Measurements from ENCODE around the gene RAB1B.

Gene RAB1B

DNA sequence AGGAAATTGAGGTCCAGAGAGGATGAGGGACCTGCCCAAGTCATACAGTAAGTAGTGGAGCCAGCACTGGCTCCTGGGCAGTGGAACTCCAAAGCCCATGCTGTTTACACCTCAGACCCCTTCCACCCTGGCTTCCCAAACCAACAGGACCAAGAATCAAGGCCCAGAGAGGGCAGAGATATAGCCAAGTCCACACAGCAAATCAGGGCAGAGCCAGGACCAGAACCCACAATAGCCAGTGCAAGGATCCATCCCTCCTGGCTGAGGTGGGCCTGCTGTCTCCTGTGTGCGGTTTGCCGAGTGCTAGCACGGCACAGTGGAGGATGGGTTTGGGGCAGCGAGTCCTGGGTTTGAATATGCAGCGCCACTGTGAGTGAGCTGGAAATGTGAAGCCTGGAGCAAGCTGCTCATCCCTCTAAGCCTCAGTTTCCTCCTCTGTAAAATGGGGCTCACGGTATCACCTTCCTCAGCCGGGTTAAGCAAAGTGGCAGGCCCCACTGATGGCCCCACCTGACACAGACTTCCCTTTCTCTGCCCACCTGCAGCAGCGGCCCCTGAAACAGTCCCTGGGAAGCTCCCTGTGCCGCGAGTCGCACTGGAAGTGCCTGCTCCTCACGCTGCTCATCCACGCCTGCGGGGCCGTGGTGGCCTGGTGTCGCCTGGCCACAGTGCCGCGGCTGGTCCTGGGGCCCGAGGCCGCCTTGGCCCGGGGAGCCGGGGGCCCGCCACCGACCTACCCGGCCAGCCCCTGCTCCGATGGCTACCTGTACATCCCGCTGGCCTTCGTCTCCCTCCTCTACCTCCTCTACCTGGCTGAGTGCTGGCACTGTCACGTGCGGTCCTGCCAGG, 25.6 kb downstream of the RAB1B start:
- ATAC-seq = no peak
- TF ChIP-seq ZFP3 (CRISPR knock-in tag; IDR thresholded peaks at IDR 0.05) = no peak
- no peak for TF ChIP-seq ARNTL (CRISPR knock-in tag; IDR thresholded peaks at IDR 0.05; ENCODE audit: borderline replicate concordance, low read depth)
- TF ChIP-seq OSR1 (CRISPR knock-in tag; IDR thresholded peaks at IDR 0.05) = no peak
- TF ChIP-seq ZFP30 (CRISPR knock-in tag; IDR thresholded peaks at IDR 0.05) = no peak
- TF ChIP-seq PPARA (CRISPR knock-in tag; IDR thresholded peaks at IDR 0.05; ENCODE audit: borderline replicate concordance) = no peak
- no peak for TF ChIP-seq ZNF565 (CRISPR knock-in tag; conservative IDR thresholded peaks at IDR 0.05; ENCODE audit: low read depth)
- TF ChIP-seq, protein P1, sequence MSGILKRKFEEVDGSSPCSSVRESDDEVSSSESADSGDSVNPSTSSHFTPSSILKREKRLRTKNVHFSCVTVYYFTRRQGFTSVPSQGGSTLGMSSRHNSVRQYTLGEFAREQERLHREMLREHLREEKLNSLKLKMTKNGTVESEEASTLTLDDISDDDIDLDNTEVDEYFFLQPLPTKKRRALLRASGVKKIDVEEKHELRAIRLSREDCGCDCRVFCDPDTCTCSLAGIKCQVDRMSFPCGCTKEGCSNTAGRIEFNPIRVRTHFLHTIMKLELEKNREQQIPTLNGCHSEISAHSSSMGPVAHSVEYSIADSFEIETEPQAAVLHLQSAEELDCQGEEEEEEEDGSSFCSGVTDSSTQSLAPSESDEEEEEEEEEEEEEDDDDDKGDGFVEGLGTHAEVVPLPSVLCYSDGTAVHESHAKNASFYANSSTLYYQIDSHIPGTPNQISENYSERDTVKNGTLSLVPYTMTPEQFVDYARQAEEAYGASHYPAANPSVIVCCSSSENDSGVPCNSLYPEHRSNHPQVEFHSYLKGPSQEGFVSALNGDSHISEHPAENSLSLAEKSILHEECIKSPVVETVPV (CRISPR knock-in tag; IDR thresholded peaks at IDR 0.05) = no peak
- no peak for TF ChIP-seq ISL1 (CRISPR knock-in tag; IDR thresholded peaks at IDR 0.05)
- TF ChIP-seq, protein P2, sequence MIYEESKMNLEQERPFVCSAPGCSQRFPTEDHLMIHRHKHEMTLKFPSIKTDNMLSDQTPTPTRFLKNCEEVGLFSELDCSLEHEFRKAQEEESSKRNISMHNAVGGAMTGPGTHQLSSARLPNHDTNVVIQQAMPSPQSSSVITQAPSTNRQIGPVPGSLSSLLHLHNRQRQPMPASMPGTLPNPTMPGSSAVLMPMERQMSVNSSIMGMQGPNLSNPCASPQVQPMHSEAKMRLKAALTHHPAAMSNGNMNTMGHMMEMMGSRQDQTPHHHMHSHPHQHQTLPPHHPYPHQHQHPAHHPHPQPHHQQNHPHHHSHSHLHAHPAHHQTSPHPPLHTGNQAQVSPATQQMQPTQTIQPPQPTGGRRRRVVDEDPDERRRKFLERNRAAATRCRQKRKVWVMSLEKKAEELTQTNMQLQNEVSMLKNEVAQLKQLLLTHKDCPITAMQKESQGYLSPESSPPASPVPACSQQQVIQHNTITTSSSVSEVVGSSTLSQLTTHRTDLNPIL (CRISPR knock-in tag; IDR thresholded peaks at IDR 0.05; ENCODE audit: low read depth) = no peak

DNA sequence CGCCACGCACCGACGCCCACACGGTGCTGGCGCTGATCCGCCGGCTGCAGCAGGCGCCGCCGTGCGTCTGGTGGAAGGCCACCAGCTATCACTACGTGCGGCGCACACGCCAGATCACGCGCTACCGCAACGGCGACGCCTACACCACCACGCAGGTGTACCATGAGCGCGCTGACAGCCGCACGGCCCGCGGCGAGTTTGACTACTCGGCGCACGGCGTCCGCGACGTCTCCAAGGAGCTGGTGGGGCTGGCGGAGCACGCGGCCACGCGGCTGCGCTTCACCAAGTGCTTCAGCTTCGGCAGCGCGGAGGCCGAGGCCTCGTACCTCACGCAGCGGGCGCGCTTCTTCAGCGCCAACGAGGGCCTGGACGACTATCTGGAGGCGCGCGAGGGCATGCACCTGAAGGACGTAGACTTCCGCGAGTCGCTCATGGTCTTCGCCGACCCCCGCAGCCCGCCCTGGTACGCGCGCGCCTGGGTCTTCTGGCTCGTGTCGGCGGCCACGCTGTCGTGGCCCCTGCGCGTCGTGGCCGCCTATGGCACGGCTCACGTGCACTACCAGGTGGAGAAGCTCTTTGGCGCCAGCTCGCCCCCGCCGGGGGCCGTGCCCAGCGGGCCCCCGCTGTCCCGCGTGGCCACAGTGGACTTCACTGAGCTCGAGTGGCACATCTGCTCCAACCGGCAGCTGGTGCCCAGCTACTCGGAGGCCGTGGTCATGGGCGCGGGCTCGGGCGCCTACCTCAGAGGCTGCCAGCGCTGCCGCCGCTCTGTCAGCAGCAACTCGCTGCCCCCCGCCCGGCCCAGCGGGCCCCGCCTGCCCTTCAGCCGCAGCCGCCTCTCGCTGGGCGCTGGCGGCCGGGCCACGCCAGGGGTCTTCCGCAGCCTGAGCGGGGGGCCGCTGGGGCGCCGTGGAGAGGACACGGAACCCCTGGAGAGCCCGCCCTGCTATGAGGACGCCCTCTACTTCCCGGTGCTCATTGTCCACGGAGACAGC, 26.5 kb downstream of the RAB1B start:
- TF ChIP-seq, protein P2 (CRISPR knock-in tag; IDR thresholded peaks at IDR 0.05; ENCODE audit: low read depth) = no peak
- TF ChIP-seq, protein P1 (CRISPR knock-in tag; IDR thresholded peaks at IDR 0.05) = no peak
- TF ChIP-seq ZFP30 (CRISPR knock-in tag; IDR thresholded peaks at IDR 0.05) = no peak
- no peak for ATAC-seq

DNA sequence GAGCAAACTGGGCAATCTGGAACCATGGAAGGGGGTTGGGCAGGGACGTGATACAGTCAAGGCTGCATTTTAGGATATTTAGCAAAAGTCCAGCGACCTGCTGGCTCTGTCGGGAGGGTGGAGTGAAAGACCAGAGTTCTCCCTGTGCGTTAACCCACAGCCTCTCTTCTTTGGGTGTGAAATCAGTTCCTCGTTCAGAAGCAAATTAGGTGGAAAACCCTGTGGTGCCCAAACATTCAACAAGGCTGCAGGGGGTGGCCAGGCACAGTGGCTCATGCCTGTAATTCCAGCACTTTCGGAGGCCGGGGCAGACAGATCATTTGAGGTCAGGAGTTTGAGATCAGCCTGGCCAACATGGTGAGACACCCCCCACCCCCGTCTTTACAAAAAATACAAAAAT, 29.2 kb downstream of the RAB1B start:
- no peak for ATAC-seq
- TF ChIP-seq, protein P1 (CRISPR knock-in tag; IDR thresholded peaks at IDR 0.05) = no peak
- TF ChIP-seq ZFP3 (CRISPR knock-in tag; IDR thresholded peaks at IDR 0.05) (no peak), ESRRG (CRISPR knock-in tag; IDR thresholded peaks at IDR 0.05) (no peak), ZNF565 (CRISPR knock-in tag; conservative IDR thresholded peaks at IDR 0.05; ENCODE audit: low read depth) (no peak), OSR1 (CRISPR knock-in tag; IDR thresholded peaks at IDR 0.05) (no peak), ZC3H10 (CRISPR knock-in tag; IDR thresholded peaks at IDR 0.05) (no peak), TCF4 (CRISPR knock-in tag; IDR thresholded peaks at IDR 0.05; ENCODE audit: borderline replicate concordance) (no peak), RARB (CRISPR knock-in tag; IDR thresholded peaks at IDR 0.05) (no peak), BACH2 (CRISPR knock-in tag; IDR thresholded peaks at IDR 0.05; ENCODE audit: borderline replicate concordance) (no peak), ZFP30 (CRISPR knock-in tag; IDR thresholded peaks at IDR 0.05) (no peak)
- TF ChIP-seq, protein P2 (CRISPR knock-in tag; IDR thresholded peaks at IDR 0.05; ENCODE audit: low read depth) = no peak
- TF ChIP-seq, protein P3, sequence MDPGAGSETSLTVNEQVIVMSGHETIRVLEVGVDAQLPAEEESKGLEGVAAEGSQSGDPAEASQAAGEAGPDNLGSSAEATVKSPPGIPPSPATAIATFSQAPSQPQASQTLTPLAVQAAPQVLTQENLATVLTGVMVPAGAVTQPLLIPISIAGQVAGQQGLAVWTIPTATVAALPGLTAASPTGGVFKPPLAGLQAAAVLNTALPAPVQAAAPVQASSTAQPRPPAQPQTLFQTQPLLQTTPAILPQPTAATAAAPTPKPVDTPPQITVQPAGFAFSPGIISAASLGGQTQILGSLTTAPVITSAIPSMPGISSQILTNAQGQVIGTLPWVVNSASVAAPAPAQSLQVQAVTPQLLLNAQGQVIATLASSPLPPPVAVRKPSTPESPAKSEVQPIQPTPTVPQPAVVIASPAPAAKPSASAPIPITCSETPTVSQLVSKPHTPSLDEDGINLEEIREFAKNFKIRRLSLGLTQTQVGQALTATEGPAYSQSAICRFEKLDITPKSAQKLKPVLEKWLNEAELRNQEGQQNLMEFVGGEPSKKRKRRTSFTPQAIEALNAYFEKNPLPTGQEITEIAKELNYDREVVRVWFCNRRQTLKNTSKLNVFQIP (CRISPR knock-in tag; IDR thresholded peaks at IDR 0.05; ENCODE audit: borderline replicate concordance, low read depth) = no peak
- TF ChIP-seq, protein P4, sequence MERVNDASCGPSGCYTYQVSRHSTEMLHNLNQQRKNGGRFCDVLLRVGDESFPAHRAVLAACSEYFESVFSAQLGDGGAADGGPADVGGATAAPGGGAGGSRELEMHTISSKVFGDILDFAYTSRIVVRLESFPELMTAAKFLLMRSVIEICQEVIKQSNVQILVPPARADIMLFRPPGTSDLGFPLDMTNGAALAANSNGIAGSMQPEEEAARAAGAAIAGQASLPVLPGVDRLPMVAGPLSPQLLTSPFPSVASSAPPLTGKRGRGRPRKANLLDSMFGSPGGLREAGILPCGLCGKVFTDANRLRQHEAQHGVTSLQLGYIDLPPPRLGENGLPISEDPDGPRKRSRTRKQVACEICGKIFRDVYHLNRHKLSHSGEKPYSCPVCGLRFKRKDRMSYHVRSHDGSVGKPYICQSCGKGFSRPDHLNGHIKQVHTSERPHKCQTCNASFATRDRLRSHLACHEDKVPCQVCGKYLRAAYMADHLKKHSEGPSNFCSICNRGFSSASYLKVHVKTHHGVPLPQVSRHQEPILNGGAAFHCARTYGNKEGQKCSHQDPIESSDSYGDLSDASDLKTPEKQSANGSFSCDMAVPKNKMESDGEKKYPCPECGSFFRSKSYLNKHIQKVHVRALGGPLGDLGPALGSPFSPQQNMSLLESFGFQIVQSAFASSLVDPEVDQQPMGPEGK (CRISPR knock-in tag; IDR thresholded peaks at IDR 0.05; ENCODE audit: borderline replicate concordance) = no peak
- TF ChIP-seq, protein P5, sequence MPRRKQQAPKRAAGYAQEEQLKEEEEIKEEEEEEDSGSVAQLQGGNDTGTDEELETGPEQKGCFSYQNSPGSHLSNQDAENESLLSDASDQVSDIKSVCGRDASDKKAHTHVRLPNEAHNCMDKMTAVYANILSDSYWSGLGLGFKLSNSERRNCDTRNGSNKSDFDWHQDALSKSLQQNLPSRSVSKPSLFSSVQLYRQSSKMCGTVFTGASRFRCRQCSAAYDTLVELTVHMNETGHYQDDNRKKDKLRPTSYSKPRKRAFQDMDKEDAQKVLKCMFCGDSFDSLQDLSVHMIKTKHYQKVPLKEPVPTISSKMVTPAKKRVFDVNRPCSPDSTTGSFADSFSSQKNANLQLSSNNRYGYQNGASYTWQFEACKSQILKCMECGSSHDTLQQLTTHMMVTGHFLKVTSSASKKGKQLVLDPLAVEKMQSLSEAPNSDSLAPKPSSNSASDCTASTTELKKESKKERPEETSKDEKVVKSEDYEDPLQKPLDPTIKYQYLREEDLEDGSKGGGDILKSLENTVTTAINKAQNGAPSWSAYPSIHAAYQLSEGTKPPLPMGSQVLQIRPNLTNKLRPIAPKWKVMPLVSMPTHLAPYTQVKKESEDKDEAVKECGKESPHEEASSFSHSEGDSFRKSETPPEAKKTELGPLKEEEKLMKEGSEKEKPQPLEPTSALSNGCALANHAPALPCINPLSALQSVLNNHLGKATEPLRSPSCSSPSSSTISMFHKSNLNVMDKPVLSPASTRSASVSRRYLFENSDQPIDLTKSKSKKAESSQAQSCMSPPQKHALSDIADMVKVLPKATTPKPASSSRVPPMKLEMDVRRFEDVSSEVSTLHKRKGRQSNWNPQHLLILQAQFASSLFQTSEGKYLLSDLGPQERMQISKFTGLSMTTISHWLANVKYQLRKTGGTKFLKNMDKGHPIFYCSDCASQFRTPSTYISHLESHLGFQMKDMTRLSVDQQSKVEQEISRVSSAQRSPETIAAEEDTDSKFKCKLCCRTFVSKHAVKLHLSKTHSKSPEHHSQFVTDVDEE (CRISPR knock-in tag; IDR thresholded peaks at IDR 0.05) = no peak

Data from SK-N-SH treated with all-trans-retinoic acid at 6 μM for 48 hours (cell line).